T-cell (primary cell): ENCODE results near the gene PRELP. TPM values are rescaled to one million over a fixed set of nuclear protein-coding genes. Genes with fewer than 3 reads are reported as not detected.

Source experiments
- ATAC-seq, 4 experiments: fragments of 200-7000 bp in 3 of 4; fragments of 150-1000 bp in 1 of 4; cut with Tn5 transposase; replicated peaks in 1 of 4; 1 replicate in 3 of 4; 2 replicates in 1 of 4; pipeline ENCODE4 v1.10.0; 2021; ENCODE audit warnings: moderate library complexity in 3 of 4, mild to moderate bottlenecking in 2 of 4, moderate number of reproducible peaks in 1 of 4
- CTCF ChIA-PET, 2 donors: fragments of 300-600 bp; sonication (Branson Sonifier 250); formaldehyde crosslinking; loops; one replicate each; lab custom pipeline; 2022; ENCODE audit warnings: antibody characterized with exemption in 2 of 2; lab: Charles Lee
- POLR2A ChIA-PET, 2 donors: fragments of 300-600 bp; sonication (Branson Sonifier 250); formaldehyde crosslinking; loops; one replicate each; lab custom pipeline; 2022; ENCODE audit warnings: antibody characterized with exemption in 2 of 2; lab: Charles Lee
- DNase-seq, 35 experiments: peaks; one replicate each; pipeline versions ENCODE4 v3.0.0 to v3.0.0-alpha.2; 2013 to 2023
- H3K27ac ChIP-seq: one replicate; pipeline ENCODE4 v1.5.1; 2013; ENCODE audit warnings: low read length
- H3K27me3 ChIP-seq, 2 experiments: replicated peaks in 1 of 2; 1 replicate in 1 of 2; 2 replicates in 1 of 2; pipeline versions ENCODE4 v1.6.1 to v1.7.0; 2013; ENCODE audit warnings: low read length in 1 of 2, mixed read lengths in 1 of 2; ENCODE audit not compliant: control insufficient read depth in 2 of 2, insufficient read depth in 2 of 2; ENCODE audit errors: extremely low read depth in 1 of 2
- H3K36me3 ChIP-seq, 2 donors: 1 replicate in 1 of 2; 2 replicates in 1 of 2; pipeline versions ENCODE4 v1.6.1 to v1.7.0; 2013; ENCODE audit warnings: low read length in 1 of 2; ENCODE audit not compliant: control insufficient read depth in 2 of 2, insufficient read depth in 1 of 2; ENCODE audit errors: extremely low read depth in 1 of 2
- H3K4me1 ChIP-seq, 2 experiments: 1 replicate in 1 of 2; 2 replicates in 1 of 2; pipeline versions ENCODE4 v1.6.1 to v1.7.0; 2013; ENCODE audit warnings: low read length in 2 of 2, mixed read lengths in 1 of 2; ENCODE audit not compliant: insufficient read depth in 2 of 2, control insufficient read depth in 1 of 2; ENCODE audit errors: extremely low read depth in 1 of 2
- H3K4me3 ChIP-seq, 2 donors: 1 replicate in 1 of 2; 2 replicates in 1 of 2; pipeline versions ENCODE4 v1.5.1 to v1.7.0; 2013; ENCODE audit warnings: mild to moderate bottlenecking in 2 of 2, low read length in 1 of 2, moderate library complexity in 1 of 2; ENCODE audit not compliant: control insufficient read depth in 1 of 2; ENCODE audit errors: extremely low read depth in 1 of 2
- H3K9me3 ChIP-seq: 2 replicates; pipeline ENCODE4 v1.7.0; 2013
- H3K27ac Mint-ChIP-seq, 2 donors: one replicate each; pipeline ENCODE4 v1.8.0; 2020 to 2021; ENCODE audit warnings: mild to moderate bottlenecking in 2 of 2, mixed read lengths in 2 of 2
- H3K27me3 Mint-ChIP-seq, 2 donors: one replicate each; pipeline ENCODE4 v1.8.0; 2021 to 2022; ENCODE audit warnings: mixed read lengths in 2 of 2
- H3K36me3 Mint-ChIP-seq: one replicate; pipeline ENCODE4 v1.8.0; 2021; ENCODE audit warnings: mixed read lengths
- H3K4me1 Mint-ChIP-seq, 3 donors: one replicate each; pipeline ENCODE4 v1.8.0; 2020 to 2022; ENCODE audit warnings: mixed read lengths in 3 of 3, mild to moderate bottlenecking in 1 of 3
- H3K4me3 Mint-ChIP-seq, 3 donors: one replicate each; pipeline ENCODE4 v1.8.0; 2020 to 2022; ENCODE audit warnings: mild to moderate bottlenecking in 3 of 3, mixed read lengths in 3 of 3, moderate library complexity in 3 of 3
- H3K9me3 Mint-ChIP-seq, 3 donors: one replicate each; pipeline ENCODE4 v1.8.0; 2020 to 2022; ENCODE audit warnings: mixed read lengths in 3 of 3
- WGBS: methylation state at CpG from one replicate; pipeline ENCODE4 v1.1.5; 2013; ENCODE audit warnings: missing lambda C conversion rate; ENCODE audit not compliant: insufficient coverage; 5-methylcytosine and 5-hydroxymethylcytosine counted together
- total RNA-seq, 35 experiments: library from RNA in 6 of 35; stranded (reverse) in 6 of 35; fragments of 120-200 nt in 1 of 35; gene quantifications; one replicate each; pipeline versions ENCODE4 v1.2.1 to v1.2.4 and lab custom pipeline; 2013 to 2026

Gene PRELP
- total RNA-seq, 5 donors from 2014 or later (not counting 1 experiment from before 2014, with no cell fraction given) = 0.13 to 0.18 (median 0.13) TPM; not detected in 2

DNA sequence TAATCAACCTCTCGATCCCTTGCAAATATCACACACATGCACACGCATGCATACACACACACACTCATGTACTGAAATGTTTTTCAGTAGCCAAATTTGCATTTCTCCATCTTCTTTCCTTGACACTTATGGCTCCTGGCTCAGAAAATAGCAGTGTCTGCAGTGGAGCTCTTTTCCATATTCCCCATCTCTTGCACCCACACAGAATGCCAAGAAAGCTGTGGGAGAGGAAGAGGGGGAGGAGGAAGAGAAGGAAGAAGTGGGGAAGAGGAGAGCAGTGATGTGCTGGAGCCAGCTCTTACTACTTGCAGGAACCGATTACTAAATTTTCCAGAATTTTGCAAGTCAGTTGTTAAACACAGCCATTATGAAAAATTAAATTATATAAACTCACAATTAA is 28.2 kb downstream of the PRELP start:
- Mint-ChIP-seq H3K36me3 (no peaks in the 10 kb centered on the region), H3K4me3 (no peak overlapping the region), H3K9me3 (no peaks in the 10 kb centered on the region), H3K4me1 (peaks cover 2 to 7% (median 5%) of the 10 kb centered on the region in 3 donors), H3K27ac (no peak overlapping the region), H3K27me3 (peaks cover 0 to 3% of the 10 kb centered on the region in 2 donors)
- CTCF ChIA-PET = interaction anchor here (0.6 to 3.7 kb wide), 11 partner anchors 9 to 269 kb away, joined by 3 to 30 read pairs (median 3); partner anchors contain the start of gene ATP2B4 (in 1 of the 2)
- 88% methylated on average over 2 of the region's 3 CpGs for WGBS
- POLR2A ChIA-PET = interaction anchor here in 1 of 2 donors (0.5 kb wide), 1 partner anchor 342 kb away, joined by 7 read pairs; no protein-coding TSS in a partner anchor
- Histone ChIP-seq H3K4me1 (peaks cover 0 to 2% of the 10 kb centered on the region in 2 experiments), H3K27ac (no peak overlapping the region), H3K36me3 (no peaks in the 10 kb centered on the region), H3K9me3 (no peaks in the 10 kb centered on the region), H3K27me3 (peaks cover 0 to 5% of the 10 kb centered on the region in 2 experiments), H3K4me3 (no peak overlapping the region)
- ATAC-seq (no peak), DNase-seq (no peak)

DNA sequence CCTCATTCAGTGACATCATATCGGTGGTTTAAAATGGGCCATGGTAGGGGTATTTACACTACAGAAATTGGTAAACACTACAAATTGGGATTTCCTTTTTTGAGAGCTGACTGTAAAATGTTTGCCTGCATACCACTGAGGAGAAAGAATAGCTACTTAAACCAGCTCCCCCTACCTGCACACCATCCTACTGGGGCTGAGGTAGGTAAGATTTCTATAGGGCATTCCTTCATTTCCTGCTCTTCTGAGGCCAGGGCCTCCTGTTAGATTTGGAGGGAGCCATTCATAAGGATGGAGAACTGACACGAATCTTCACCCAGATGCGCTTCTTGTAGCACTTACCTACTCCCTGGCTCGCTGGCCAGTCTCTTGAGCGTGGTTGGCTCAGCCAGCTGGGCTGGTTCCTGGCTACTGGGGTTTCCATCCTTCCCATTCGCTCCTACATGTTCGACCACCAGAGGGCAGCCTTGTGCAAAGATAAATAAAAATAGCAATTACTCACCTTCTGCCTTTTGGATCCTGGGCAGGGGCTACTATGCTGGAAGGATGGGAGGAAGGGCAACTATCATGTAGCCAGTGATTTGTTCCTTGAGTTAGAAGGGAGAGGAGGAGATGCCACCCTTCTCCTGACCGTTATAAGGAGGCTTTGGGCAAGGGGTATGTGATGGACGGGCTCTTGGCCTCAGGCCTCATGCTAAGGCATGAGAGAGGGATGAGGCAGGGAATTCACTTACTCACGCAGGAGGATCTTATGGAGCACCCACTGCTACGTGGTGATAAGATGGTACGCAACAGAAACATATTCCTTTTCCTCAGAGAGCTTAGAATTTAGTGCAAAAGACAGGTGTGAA is 29.0 kb downstream of the PRELP start:
- Histone ChIP-seq H3K27me3 (peaks cover 0 to 5% of the 10 kb centered on the region in 2 experiments), H3K4me3 (no peak overlapping the region), H3K36me3 (no peaks in the 10 kb centered on the region), H3K4me1 (peaks cover 0 to 2% of the 10 kb centered on the region in 2 experiments), H3K27ac (no peak overlapping the region), H3K9me3 (no peaks in the 10 kb centered on the region)
- H3K27ac Mint-ChIP-seq = no peak overlapping the region
- H3K4me3 Mint-ChIP-seq = no peak overlapping the region
- ChIA-PET CTCF (interaction anchor here (0.6 to 3.7 kb wide), 16 partner anchors 8 to 624 kb away, joined by 3 to 30 read pairs (median 3); partner anchors contain the start of gene ATP2B4 (in 2 of the 2)), POLR2A (interaction anchor here (0.5 to 0.7 kb wide), 2 partner anchors 342 to 491 kb away, joined by 3 to 7 read pairs; no protein-coding TSS in a partner anchor)
- H3K36me3 Mint-ChIP-seq = no peaks in the 10 kb centered on the region
- H3K9me3 Mint-ChIP-seq = no peaks in the 10 kb centered on the region
- ATAC-seq = peak; percentile 50 to 82 (median 66)
- H3K4me1 Mint-ChIP-seq = peaks cover 2 to 7% (median 5%) of the 10 kb centered on the region in 3 donors
- WGBS = 25% methylated on average over 5 of the region's 12 CpGs
- DNase-seq = peak; percentile 31 to 84 (median 65)
- H3K27me3 Mint-ChIP-seq = peaks cover 0 to 3% of the 10 kb centered on the region in 2 donors

DNA sequence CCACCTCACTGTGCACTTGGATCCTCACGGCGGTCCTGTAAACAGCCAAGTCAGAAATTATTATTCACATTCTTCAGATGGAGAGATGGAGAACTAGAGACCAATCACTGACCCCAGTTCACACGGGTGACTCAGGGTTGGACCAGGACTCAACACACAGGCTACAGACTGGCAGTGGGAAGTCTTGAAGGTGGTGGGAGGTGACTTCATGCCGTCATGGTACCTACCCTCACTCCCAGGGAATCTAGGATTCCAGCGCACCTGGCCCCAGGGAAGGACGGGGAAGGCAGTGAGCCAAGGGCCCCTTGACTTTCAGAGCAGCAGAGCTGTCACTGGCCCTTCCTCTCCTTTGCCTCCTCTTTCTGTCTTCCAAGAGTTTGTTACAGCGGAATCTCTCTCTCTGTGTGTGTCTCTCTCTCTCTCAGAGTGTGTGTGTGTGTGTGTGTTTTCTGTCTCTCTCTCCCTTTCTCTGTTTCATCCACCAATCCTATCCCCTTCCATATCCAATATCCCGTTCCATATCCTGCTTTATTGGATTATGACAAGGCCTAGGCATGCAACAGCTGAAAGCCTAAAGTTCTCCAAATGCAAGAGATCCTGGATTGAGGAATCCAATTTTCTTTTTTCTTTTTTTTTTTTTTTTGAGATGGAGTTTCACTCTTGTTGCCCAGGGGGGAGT is 30.1 kb downstream of the PRELP start:
- CTCF ChIA-PET = interaction anchor here (0.6 to 3.7 kb wide), 12 partner anchors 120 to 875 kb away, joined by 3 to 30 read pairs (median 4); partner anchors contain the start of gene ATP2B4 (in 1 of the 2)
- POLR2A ChIA-PET = interaction anchor here in 1 of 2 donors (0.7 kb wide), 1 partner anchor 313 kb away, joined by 3 read pairs; no protein-coding TSS in a partner anchor
- Mint-ChIP-seq H3K9me3 (no peaks in the 10 kb centered on the region), H3K4me3 (no peak overlapping the region), H3K27ac (no peak overlapping the region), H3K36me3 (no peaks in the 10 kb centered on the region), H3K27me3 (peaks cover 0 to 3% of the 10 kb centered on the region in 2 donors), H3K4me1 (peaks cover 4 to 8% (median 7%) of the 10 kb centered on the region in 3 donors)
- DNase-seq = no peak
- H3K4me3 ChIP-seq = no peak overlapping the region
- H3K27ac ChIP-seq = no peak overlapping the region
- no peaks in the 10 kb centered on the region for H3K36me3 ChIP-seq
- peaks cover 0 to 5% of the 10 kb centered on the region in 2 experiments for H3K27me3 ChIP-seq
- H3K9me3 ChIP-seq = no peaks in the 10 kb centered on the region
- WGBS = 92% methylated on average over 2 of the region's 8 CpGs
- no peak for ATAC-seq
- peaks cover 0 to 2% of the 10 kb centered on the region in 2 experiments for H3K4me1 ChIP-seq

DNA sequence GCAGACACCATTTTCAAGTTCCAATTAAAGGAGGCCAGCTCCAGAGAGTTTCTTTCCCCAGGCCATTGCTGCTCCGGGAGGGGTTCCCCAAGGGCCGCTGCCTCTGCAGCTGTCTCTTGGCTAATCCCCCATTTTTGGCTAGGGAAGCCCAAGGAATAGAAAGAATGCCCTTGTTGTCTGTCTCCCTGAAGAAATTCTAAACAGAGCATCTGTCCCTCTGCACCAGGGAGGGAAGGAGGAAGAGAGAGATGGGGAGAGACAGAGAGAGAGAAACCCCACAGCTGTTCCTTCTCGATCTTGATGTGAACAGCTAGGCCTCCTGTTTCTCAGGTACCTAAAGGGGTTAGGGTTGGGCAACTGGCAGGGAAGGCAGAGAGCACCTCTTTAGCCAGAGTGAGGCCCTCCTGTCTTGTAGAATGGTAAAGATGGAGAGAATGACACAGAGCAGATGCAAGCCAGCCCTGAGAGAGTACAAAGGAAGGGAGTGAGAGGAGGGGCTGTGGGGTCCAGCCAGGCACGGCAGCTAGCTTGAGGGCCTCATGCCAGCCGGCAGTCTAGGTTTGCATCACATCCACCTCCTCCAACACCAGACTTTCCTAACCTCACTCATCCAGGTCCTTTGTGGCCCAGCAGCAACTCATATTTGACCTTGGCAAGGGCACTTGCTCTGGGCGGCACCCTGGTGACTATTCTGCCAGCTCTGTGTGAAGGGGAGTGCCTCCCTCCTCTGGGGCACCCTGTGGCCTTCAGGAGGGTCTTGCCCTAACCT is 31.4 kb downstream of the PRELP start:
- Histone ChIP-seq H3K27me3 (peaks cover 0 to 5% of the 10 kb centered on the region in 2 experiments), H3K9me3 (no peaks in the 10 kb centered on the region), H3K27ac (no peak overlapping the region), H3K4me3 (no peak overlapping the region), H3K4me1 (peaks cover 0 to 2% of the 10 kb centered on the region in 2 experiments), H3K36me3 (no peaks in the 10 kb centered on the region)
- WGBS = 89% methylated on average over 3 of the region's 6 CpGs
- H3K27ac Mint-ChIP-seq = no peak overlapping the region
- H3K27me3 Mint-ChIP-seq = peaks cover 0 to 3% of the 10 kb centered on the region in 2 donors
- ATAC-seq (no peak), DNase-seq (no peak)
- H3K4me3 Mint-ChIP-seq = no peak overlapping the region
- CTCF ChIA-PET = interaction anchor here (0.6 to 3.7 kb wide), 4 partner anchors 36 to 194 kb away, joined by 3 to 30 read pairs (median 3); no protein-coding TSS in a partner anchor
- H3K9me3 Mint-ChIP-seq = no peaks in the 10 kb centered on the region
- no peaks in the 10 kb centered on the region for H3K36me3 Mint-ChIP-seq
- peaks cover 7 to 13% (median 13%) of the 10 kb centered on the region in 3 donors for H3K4me1 Mint-ChIP-seq
- POLR2A ChIA-PET = no interaction called here

DNA sequence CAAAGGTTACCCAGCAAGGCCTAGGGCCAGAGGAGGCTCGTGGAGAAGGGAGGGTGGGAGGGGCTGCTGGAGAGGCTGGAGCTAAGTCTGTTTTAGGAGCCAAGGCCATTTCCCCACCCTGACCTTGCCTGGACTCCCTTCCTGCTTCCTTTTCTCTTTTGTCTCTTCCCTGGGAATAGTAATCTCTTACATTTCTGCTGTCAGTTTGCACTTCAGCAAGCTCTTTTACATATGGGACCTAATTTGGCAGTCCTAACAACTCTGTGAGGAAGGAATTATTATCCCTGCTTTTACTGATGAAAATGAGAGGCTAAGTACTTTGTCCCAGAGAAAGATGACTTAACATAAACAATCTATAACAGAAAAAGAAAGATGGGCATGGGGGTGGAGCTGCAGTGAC is 32.2 kb downstream of the PRELP start:
- H3K36me3 ChIP-seq = no peaks in the 10 kb centered on the region
- ChIA-PET CTCF (interaction anchor here (1.0 to 1.6 kb wide), 2 partner anchors 106 to 158 kb away, joined by 3 read pairs; no protein-coding TSS in a partner anchor), POLR2A (no interaction called here)
- DNase-seq = no peak
- WGBS = no CpG with 5 or more reads among the region's 1 CpG
- Mint-ChIP-seq H3K36me3 (no peaks in the 10 kb centered on the region), H3K9me3 (no peaks in the 10 kb centered on the region), H3K27ac (no peak overlapping the region), H3K4me3 (no peak overlapping the region), H3K27me3 (peaks cover 0 to 3% of the 10 kb centered on the region in 2 donors), H3K4me1 (peaks cover 12 to 20% (median 19%) of the 10 kb centered on the region in 3 donors)
- no peak overlapping the region for H3K4me3 ChIP-seq
- H3K27me3 ChIP-seq = peaks cover 0 to 5% of the 10 kb centered on the region in 2 experiments
- no peak for ATAC-seq
- H3K9me3 ChIP-seq = no peaks in the 10 kb centered on the region
- no peak overlapping the region for H3K27ac ChIP-seq
- H3K4me1 ChIP-seq = peaks cover 4 to 7% of the 10 kb centered on the region in 2 experiments
